ENCODE data around the gene ADAM22.
"Not testable (repeated sequence)": the region's sequence is repeated elsewhere in the genome, so short reads cannot be mapped to it uniquely, and the experiment has no call there.

Gene ADAM22

DNA sequence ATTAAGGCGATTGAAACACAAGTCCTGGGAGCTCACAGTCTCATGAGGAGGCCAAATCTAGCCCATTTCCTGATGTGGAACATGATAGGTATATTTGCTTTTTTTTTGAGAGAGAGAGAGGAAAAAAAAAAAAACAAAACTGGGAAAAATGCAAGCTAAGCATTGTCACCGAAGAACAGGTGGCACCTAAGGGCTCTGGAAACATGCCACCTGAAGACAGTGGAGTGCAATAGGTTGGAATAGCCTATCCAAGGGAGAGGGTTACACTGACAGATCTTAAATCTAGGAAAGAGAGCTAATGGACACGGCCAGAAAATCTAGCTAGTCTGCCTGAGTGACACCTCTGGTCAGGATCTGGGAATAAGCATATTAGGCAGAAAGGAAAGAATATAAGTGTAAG is 175.6 kb downstream of the ADAM22 start:
- DNase-seq (ENCODE audit: low read depth in 2 of 2), result no peak

DNA sequence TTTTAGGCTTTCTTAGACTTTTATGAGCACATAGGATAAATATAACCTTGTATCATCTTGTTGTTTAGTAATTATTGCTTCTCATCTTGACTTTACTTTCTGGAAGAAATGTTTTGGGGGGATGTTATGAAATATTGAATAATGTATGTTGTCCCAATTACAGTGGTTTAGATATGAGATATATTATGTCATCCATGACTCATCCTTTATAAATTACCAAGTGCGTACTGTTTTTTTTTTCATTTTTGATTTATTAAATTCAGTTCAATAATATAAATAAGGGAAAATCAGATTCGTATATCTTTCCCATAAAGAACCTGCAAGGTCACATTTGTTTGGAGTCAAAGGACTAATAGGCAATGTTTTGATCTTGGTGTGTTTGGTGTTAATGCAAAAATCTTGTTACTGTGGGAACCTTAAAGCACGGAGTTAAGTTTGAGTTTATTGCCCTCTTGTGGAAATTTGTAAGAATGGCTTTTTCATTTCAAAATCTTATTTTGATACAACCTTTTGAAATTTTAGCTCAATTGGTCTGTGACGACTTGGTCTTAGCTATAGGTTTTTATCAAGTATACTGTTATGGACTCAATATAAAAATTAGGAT is 177.2 kb downstream of the ADAM22 start:
- no peak for DNase-seq (ENCODE audit: low read depth in 2 of 2)

DNA sequence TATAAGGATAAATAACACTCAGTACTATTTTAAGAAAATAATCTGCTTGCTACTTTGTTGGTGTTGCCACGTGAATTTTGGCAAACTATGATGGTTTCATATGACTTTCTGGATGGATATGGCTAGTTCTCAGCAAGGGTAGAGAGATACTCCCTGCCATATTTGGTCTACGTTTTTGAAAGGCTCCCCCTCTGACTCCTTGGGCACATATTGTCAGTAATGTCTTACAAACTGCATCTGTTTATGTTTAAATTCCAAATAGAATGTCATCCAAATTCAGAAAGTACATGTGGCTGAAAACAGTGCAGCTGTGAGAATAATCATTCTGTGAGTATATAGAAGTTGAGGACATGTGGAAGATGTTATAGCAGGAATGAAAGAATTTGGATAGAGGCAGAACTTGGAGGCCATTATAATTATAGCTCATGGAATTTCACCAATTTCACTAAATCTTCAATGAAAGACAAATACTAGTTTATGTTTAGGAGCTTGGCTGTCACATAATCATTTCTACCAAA is 178.0 kb downstream of the ADAM22 start:
- DNase-seq (ENCODE audit: low read depth in 2 of 2), result no peak

DNA sequence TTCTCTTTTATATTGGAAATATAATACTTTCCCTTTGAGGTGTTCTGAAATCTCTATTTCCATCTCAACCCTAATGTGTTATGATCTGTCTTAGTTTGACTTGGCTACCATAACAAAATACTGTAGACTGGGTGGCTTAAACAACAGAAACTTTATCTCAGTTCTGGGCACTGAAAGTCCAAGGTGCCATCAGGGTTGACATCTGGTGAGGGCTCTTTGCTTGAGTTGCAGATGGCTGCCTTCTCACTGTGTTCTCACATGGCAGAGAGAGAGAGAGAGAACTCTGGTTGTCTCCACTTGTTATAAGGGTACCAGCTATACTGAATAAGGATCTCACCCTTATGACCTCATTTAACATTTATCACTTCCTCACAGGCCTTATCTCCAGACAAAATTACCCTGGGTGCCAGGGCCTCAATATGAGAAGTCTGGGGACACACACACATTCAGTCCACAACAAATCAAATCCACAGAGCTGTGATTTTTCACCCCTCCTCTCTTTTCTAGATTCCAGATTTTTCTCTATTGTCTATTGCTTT is 181.3 kb downstream of the ADAM22 start:
- DNase-seq (ENCODE audit: low read depth in 2 of 2), result no peak

DNA sequence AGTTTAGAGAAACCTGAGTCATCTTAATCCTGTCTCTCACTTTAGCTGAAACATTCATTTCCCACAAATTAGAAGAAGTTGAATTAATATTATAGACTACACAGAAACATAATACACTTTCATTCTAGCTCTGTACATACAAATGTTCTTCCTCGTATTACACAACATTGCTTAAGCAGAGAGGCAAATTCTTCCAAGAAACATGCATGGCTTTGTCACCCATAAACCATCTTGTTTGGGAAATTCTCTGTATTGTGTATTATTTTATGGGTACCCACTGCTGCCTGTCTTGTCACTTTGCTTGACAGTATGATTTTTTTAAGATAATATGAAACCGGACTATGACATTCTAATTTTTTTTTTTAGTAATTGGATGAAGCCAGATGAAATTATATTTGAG is 181.8 kb downstream of the ADAM22 start:
- no peak for DNase-seq (ENCODE audit: low read depth in 2 of 2)

DNA sequence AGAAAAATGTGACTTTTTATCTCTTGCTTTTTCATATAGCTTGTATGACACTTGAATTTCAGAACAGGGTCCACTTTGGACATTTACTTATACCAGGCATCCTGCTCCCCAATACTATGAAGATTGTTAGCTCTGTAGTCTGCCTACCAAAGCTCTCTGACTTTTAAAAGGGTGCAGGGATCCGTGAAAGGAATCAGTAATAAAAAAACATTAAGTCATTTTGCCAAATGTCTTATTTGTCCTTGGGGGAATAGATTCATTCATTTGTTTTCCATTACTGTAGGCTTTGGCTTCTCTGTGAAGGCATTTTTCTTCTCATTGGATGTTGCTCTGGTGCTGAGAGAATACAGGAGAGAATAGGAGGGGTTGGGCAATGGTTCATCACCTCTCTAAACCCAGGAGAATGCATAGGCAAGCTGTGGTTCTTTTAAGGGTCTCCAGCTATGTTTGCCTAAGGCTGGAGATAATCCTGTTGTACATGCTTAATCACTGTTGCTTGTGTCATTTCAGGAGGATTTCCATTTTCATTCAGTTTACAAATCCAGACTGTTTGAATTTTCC is 182.3 kb downstream of the ADAM22 start:
- no peak for DNase-seq (ENCODE audit: low read depth in 2 of 2)

DNA sequence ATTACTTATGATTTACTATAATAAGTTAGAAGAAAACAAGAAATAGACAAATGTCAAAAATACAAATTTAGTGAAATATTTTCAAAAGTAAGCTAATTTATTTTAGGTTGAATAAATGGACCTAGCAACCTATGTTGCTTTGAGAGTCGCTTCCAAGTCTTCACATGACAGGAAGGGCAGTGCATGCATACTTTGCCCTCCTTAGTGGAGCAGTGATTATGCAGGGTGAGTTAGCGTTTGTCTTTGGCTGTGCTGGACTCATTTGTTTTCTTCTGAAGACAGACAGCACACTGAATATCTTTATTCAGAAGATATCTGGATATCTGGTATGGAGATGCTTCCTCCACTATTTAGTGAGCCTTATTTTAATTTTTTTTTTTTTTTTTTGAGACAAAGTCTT is 183.3 kb downstream of the ADAM22 start:
- DNase-seq (ENCODE audit: low read depth in 2 of 2), result no peak

DNA sequence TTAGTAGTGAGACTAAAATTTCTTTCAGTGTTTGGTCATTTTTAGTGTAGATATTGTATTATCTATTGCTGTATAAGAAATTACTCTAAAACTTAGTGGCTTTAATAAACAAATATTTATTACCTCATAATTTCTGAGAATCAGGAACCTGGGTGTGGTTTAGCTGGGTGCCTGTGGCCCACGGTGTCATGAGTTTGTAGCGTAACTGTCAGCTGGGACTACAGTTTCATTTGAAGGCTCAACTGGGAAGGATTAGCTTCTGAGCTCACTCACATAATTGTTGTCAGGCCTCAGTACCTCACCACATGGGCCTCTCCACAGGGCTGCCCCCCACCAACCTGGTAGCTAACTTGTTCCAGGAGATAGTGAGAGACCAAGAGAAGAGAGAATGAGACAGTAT is 187.3 kb downstream of the ADAM22 start:
- DNase-seq (ENCODE audit: low read depth in 2 of 2), result no peak

DNA sequence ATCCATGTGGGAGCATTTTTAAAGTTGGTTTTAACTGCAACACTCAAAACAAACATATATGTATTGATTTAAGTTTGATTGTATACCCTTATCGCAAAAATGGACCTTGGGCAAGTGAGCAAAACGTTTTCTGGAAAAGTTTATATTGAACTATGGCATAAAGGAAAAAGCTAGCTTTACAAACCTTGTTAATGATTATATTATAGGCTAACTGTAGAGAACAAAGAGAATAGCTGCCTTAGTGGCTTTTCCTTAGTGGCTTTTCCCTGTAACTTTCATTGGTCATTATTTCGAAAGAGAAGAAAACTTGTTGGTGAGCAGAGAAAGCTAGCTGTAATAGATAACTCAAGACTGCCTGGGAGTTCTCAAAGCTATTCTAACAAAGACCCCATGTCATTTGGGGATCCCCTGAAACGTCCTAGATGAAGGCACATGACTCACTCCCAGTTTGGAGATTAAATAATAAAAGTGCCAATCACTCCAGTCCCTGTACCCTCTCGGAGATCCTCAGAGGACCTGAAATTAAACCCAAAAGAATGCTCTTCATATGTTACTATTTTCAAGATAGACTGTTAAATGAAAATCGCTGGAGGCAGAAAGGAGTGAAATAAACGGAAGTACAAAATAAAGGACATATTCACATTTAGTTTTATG is 193.7 kb downstream of the ADAM22 start:
- DNase-seq (ENCODE audit: low read depth in 2 of 2), result no peak

DNA sequence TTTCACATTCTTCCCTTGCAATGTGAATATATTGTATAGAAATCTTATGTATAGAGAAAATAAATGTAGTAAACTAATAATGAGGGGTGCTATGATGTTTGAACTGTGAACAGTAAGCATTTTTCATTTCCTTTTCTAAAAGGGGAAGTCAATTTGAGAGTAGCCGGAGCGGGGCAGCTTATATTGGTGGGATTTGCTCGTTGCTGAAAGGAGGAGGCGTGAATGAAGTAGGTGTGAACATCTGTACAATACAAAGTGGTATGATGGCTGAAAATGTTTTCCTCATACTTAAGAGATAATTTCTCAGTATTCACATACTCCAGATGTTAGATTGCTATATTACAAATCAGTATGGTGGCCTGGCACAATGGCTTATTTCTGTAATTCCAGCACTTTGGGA is 198.7 kb downstream of the ADAM22 start:
- no peak for DNase-seq (ENCODE audit: low read depth in 2 of 2)

DNA sequence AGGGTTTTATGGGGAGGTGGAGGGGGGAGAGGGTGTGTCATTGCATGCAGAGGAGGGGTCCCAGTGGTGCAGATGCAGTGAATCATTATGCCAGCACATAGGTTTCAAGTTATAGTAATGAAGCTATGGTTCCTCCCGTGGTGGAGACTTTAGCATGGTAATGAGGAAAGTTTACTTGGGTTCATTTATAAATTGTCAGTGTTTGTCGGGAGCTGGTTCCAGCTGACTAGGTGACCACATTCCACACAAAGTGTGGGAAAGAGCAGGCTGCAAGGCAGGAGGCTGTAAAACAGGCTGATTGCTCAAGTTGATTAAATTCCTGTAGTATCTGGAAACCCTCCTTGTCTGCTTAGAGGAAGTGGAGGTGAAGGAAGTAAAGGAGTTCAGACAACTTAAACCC is 206.9 kb downstream of the ADAM22 start:
- no peak for DNase-seq (ENCODE audit: low read depth in 2 of 2)

DNA sequence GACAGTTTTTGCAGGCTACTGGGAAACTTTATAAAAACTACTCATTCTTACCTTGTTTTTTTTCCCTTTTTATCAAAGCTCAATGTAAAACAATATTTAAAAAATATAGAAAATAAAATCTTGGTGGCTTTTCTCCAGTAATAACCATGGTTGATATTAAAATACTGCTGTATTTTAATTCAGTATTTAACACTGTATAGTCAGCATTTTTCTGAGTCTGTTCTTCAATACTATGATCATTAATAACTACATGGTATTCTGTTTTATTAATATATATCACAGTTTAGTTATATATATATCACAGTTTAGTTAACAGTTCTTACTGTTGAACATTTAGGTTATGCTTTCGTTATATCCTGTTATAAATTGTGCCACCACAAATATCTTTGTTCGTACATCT is 207.4 kb downstream of the ADAM22 start:
- no peak for DNase-seq (ENCODE audit: low read depth in 2 of 2)

DNA sequence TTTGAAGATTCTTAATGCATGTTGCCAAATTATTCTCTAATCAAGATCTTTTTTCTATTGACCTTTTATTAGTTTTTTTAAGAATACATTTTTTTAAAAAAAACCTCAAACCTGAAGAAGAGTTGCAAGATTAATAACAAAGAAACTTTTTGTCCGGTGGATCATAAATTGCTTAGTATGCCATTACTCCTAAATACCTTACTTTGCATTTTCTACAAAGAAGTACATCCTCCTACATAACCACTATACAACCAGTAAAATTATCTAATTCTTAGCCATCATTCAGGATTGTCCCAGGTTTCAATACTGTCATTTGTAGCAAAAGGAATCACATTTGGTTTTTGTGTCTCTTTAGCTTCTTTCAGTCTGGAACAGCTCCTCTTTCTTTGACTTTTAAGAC is 207.9 kb downstream of the ADAM22 start:
- DNase-seq (ENCODE audit: low read depth in 2 of 2), result no peak

DNA sequence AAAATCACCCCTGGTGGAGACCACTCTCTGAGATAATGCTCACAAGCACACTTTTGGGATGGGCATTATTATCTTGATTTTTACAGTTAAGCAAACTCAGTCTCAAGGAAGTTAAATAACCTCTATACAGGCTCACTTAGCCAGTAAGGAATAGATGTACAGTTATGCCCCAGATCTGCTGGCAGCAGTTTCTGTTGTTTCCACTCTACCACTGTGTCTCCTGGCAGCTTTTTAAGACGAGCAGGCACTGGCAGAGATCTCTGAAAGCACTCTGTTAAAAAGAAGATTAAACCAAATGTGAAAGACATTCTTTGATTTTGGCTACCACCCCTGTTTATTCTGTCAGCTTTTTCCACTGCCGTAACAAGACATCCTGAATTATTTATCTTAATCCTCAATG is 212.6 kb downstream of the ADAM22 start:
- no peak for DNase-seq (ENCODE audit: low read depth in 2 of 2)

DNA sequence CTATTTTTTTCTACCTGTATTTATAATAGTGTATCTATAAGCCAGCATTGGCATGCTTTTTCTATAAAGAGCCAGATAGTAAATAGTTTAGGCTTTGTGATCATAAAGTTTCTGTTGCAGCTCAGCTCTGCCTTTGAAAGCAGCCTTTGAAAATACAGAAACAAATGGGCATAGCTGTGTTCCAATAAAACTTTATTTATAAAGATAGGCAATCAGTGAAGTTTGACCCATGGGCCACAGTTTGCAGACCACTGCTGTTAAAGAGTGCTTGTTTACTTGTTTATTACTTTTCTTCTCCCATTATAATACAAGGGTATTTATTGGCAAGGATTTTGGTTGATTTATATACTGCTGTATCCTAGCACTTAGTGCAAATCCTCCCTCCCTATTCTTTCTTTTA is 213.3 kb downstream of the ADAM22 start:
- DNase-seq (ENCODE audit: low read depth in 2 of 2), result no peak

DNA sequence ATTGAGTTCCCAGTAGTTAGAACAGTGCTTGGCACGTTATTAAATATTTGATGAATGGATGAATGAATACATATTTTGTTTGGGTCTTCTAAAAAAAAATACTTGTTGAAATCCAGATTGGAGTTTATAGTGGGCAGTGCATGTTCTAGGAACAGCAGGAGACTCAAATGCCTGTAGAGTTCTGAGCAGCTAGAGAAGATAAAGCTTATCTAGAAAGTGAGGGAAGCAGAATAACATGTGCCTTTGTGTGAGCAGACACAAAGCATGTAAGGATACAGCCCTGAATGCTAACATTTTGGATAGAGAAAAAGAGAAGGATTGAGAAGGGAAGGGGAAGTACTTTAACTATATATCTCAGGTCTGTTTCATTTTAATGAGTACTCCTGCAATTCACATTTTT is 213.9 kb downstream of the ADAM22 start:
- DNase-seq (ENCODE audit: low read depth in 2 of 2), result no peak

DNA sequence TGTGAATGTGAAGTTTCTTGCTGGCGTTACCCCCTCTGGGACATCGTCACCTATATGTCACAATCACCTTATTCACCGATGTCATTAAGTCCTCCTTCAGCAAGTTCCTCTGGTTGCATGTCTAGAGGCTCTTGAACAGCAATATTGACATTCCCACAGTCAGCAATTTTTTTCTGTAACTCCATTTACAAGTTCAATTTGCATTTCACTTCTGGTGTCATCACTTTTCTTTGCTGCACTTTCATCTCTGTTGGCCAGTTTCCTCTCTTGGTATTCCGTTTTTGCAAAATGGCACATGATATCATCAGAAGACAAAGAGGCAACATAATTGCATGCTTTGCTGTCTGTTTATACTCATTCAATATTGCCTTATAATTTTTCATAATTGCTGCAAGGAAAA is 216.0 kb downstream of the ADAM22 start:
- no peak for DNase-seq (ENCODE audit: low read depth in 2 of 2)

DNA sequence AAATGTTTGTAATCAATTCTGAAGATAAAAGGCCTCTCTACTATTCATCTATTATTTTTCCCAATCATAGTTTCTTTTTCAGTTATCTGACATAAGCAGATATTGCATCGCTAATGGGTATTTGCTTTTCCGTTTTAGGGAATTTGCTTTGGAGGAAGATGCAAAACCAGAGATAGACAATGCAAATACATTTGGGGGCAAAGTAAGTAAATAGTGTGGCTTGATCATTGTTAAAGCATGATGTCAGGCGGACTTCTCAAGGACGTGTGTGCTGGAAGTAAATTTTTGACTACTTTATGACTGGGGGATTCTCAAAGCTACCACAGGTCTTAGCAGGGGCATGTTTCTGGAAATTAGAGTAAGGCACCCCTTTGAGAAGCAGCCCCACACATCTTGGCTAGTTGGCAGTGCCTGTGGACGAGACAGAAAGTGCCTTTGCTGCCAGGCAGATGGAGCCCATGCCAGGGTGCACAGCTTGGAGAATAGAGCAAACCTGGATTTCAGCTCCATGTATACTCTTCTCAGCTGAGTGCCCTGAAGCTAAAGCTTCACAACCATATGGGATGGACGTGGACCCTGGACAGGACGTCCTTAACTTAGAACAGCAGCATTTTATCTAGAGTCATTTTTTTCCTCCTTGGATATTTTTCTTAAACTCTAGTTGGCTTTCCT is 217.2 kb downstream of the ADAM22 start:
- no peak for DNase-seq (ENCODE audit: low read depth in 2 of 2)

DNA sequence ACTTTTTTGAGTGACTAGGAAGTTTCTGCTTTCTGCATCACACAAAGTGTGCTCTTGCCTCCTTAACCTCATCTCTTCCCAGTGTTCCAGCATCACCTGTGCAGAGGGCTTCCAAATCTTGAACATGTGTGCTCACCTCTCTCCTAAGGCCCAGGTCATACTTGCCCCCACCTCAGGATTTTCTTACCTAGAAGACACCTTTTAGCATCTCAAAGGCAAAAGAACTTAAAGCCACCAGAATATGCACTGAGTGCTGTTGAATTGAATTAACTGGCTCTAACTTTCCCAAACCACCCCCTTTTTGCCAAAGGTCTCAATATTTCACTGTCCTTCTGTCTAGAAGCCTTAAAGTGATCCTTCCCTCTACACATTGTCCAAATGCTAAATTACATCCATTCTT is 219.3 kb downstream of the ADAM22 start:
- no peak for DNase-seq (ENCODE audit: low read depth in 2 of 2)

DNA sequence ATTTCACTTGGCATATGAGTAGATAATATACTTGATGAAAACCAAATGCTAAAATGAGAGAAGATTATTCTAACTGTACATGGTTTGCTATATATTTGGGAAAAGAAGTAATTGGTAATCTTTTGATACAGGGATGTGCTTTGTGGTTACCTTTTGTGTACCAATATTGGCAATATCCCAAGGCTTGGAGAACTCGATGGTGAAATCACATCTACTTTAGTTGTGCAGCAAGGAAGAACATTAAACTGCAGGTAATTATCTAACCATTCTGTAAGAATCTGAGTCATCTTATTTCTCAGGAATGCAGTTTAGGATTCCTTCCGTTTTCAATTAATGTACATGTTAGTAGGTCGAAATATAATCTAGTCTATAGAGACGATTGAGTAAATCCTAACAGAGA is 221.7 kb downstream of the ADAM22 start:
- DNase-seq (ENCODE audit: low read depth in 2 of 2), result no peak

DNA sequence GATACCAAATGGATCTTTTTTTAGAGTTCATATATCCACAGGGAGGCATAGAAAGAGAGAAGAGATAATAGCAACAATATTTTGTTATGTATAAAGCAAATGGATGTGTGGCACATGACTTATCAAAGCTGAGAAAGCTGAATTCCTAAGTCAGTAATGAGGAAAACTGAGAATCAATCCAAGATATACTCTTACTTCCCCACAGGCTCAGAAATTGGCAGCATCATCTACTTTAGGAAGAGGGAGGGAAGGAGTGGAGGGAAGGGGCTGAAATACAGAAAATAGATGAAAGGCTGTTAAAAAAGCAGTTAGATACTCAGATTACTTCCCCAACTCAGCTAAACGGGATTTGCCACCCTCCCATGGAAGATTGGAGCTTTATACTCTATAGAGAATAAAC is 222.3 kb downstream of the ADAM22 start:
- no peak for DNase-seq (ENCODE audit: low read depth in 2 of 2)

DNA sequence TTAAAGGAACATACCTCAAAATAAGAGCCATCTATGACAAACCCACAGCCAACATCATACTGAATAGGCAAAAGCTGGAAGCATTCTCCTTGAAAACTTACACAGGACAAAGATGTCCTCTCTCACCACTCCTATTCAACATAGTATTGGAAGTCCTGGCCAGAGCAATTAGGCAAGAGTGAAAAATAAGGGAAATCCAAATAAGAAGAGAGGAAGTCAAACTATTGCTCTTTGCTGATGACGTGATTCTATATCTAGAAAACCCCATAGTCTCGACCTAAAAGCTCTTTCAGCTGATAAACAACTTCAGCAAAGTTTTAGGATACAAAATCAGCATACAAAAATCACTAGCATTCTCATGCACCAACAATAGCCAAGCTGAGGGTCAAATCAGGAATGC is 225.7 kb downstream of the ADAM22 start:
- DNase-seq (ENCODE audit: low read depth in 2 of 2), result not testable (repeated sequence)

DNA sequence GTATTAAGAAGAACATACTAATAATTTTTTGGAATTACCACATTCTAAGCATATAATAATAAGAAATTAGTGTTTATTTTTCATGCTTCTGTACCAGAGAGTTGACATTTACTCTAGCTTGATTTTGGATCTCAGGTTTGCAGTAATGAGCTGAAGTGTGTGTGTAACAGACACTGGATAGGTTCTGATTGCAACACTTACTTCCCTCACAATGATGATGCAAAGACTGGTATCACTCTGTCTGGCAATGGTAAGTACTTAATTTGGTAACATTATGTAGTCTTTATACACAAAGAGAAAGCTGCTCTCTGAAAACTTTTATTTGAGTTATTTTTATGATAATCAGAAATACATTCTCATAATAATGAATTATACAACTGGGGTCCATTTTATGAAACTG is 231.6 kb downstream of the ADAM22 start:
- DNase-seq (ENCODE audit: low read depth in 2 of 2), result no peak
